Breast epithelium (tissue), 4 donors: ENCODE measurements around the gene IKZF5. TPM values are rescaled to one million over a fixed set of nuclear protein-coding genes. Genes with fewer than 3 reads are reported as not detected.

Source experiments
- DNase-seq, 2 donors: peaks; one replicate each; pipeline ENCODE4 v3.0.0-alpha.2; 2019; ENCODE audit warnings: low spot score in 2 of 2
- H3K27ac ChIP-seq, 2 donors: fragments of 200-600 bp; sonication (generic) in 1 of 2; one replicate each; pipeline ENCODE4 v1.5.1; 2016 to 2019; ENCODE audit warnings: mild to moderate bottlenecking in 1 of 2
- H3K27me3 ChIP-seq, 2 donors: fragments of 200-600 bp; sonication (generic) in 1 of 2; one replicate each; pipeline versions ENCODE4 v1.5.1 to v1.6.0; 2017 to 2019; ENCODE audit warnings: control low read depth in 1 of 2, mild to moderate bottlenecking in 1 of 2
- H3K36me3 ChIP-seq: fragments of 200-600 bp; one replicate; pipeline ENCODE4 v1.5.1; 2019
- H3K4me1 ChIP-seq, 2 donors: fragments of 200-600 bp; sonication (generic); one replicate each; pipeline ENCODE4 v1.5.1; 2016 to 2019; ENCODE audit warnings: control low read depth in 1 of 2
- H3K4me3 ChIP-seq, 3 donors: fragments of 200-600 bp; sonication (generic); 1 replicate in 2 of 3; 2 replicates in 1 of 3; pipeline ENCODE4 v1.5.1; 2016 to 2019; ENCODE audit warnings: mild to moderate bottlenecking in 3 of 3, moderate library complexity in 2 of 3
- H3K9me3 ChIP-seq, 2 donors: fragments of 200-600 bp; sonication (generic) in 1 of 2; one replicate each; pipeline ENCODE4 v1.5.1; 2016 to 2019; ENCODE audit warnings: control low read depth in 1 of 2
- CTCF ChIP-seq, 3 donors: fragments of 450-650 bp; IDR thresholded peaks; one replicate each; pipeline ENCODE4 v1.5.1; 2016 to 2017; ENCODE audit warnings: antibody characterized with exemption in 3 of 3, mild to moderate bottlenecking in 3 of 3, moderate library complexity in 3 of 3
- POLR2A ChIP-seq: fragments of 450-650 bp; IDR thresholded peaks from one replicate; pipeline ENCODE4 v1.6.1; 2016; ENCODE audit warnings: antibody characterized with exemption, mild to moderate bottlenecking, moderate library complexity
- POLR2AphosphoS5 ChIP-seq, 3 donors: sonication (generic); formaldehyde crosslinking; IDR thresholded peaks; one replicate each; pipeline ENCODE4 v1.6.1; 2017; ENCODE audit warnings: antibody characterized with exemption in 3 of 3
- intact Hi-C: fragments of 100-400 bp; cut with DNase I; formaldehyde crosslinking; loops from one replicate; pipeline ENCODE4 v1.15.1; 2023; ENCODE audit warnings: low total_unique reads
- total RNA-seq, 3 donors: library from RNA; depleted of rRNA; stranded (reverse); fragments of >200 nt; gene quantifications; one replicate each; pipeline ENCODE4 v1.1.0, GENCODE V29; 2016

The IKZF5 gene
- total RNA-seq, 3 donors from 2014 or later: 10.5 to 17.7 (median 13.3) TPM

- Histone ChIP-seq H3K9me3 (no peaks in the 10 kb centered on the region), H3K27me3 (no peaks in the 10 kb centered on the region), H3K4me3 (no peak overlapping the region), H3K27ac (no peak overlapping the region), H3K4me1 (no peaks in the 10 kb centered on the region), H3K36me3 (no peaks in the 10 kb centered on the region)
- intact Hi-C loops: no loop called here
- TF ChIP-seq POLR2A: no peak
- TF ChIP-seq POLR2AphosphoS5 (IDR thresholded peaks at IDR 0.05): no peak
- no peak for TF ChIP-seq CTCF (IDR thresholded peaks at IDR 0.05)
- DNase-seq: no peak
Measured at GRCh38 chr10:123021517-123021916, 12.9 kb upstream of the IKZF5 start.

- no peaks in the 10 kb centered on the region for H3K36me3 ChIP-seq
Measured at GRCh38 chr10:123019941-123020703, 11.5 kb upstream of the IKZF5 start.

GRCh38 chr10:123019264-123019663 is 10.7 kb upstream of the IKZF5 start:
- H3K4me1 ChIP-seq: no peaks in the 10 kb centered on the region
- H3K36me3 ChIP-seq: no peaks in the 10 kb centered on the region
- intact Hi-C loops: no loop called here
- no peak overlapping the region for H3K4me3 ChIP-seq
- DNase-seq: no peak
- TF ChIP-seq CTCF (IDR thresholded peaks at IDR 0.05): no peak
- no peak for TF ChIP-seq POLR2AphosphoS5 (IDR thresholded peaks at IDR 0.05)
- no peak for TF ChIP-seq POLR2A
- H3K9me3 ChIP-seq: no peaks in the 10 kb centered on the region
- H3K27me3 ChIP-seq: no peaks in the 10 kb centered on the region
- H3K27ac ChIP-seq: no peak overlapping the region

More at GRCh38 chr10:123019941-123020703, 11.5 kb upstream of the IKZF5 start:
- no peak for DNase-seq
- TF ChIP-seq POLR2A (no peak), POLR2AphosphoS5 (IDR thresholded peaks at IDR 0.05) (no peak), CTCF (IDR thresholded peaks at IDR 0.05) (no peak)
- intact Hi-C loops: no loop called here
- Histone ChIP-seq H3K27me3 (no peaks in the 10 kb centered on the region), H3K4me3 (no peak overlapping the region), H3K4me1 (no peaks in the 10 kb centered on the region), H3K9me3 (no peaks in the 10 kb centered on the region), H3K27ac (peak overlapping the region in 1 of 2 donors; percentile 50)

- no peak for TF ChIP-seq POLR2A
- no peak for TF ChIP-seq CTCF (IDR thresholded peaks at IDR 0.05)
- no peak for TF ChIP-seq POLR2AphosphoS5 (IDR thresholded peaks at IDR 0.05)
- Histone ChIP-seq H3K27me3 (no peaks in the 10 kb centered on the region), H3K4me3 (no peak overlapping the region), H3K9me3 (no peaks in the 10 kb centered on the region), H3K27ac (no peak overlapping the region), H3K36me3 (no peaks in the 10 kb centered on the region), H3K4me1 (no peaks in the 10 kb centered on the region)
- no peak for DNase-seq
- intact Hi-C loops: no loop called here
Measured at GRCh38 chr10:123018531-123018930, 9.9 kb upstream of the IKZF5 start.

GRCh38 chr10:123017421-123018165 is 9.0 kb upstream of the IKZF5 start:
- TF ChIP-seq CTCF (IDR thresholded peaks at IDR 0.05) (no peak), POLR2A (no peak), POLR2AphosphoS5 (IDR thresholded peaks at IDR 0.05) (no peak)
- H3K27ac ChIP-seq: no peak overlapping the region
- H3K36me3 ChIP-seq: no peaks in the 10 kb centered on the region
- intact Hi-C loops: no loop called here
- no peaks in the 10 kb centered on the region for H3K27me3 ChIP-seq
- H3K9me3 ChIP-seq: no peaks in the 10 kb centered on the region
- no peaks in the 10 kb centered on the region for H3K4me1 ChIP-seq
- no peak overlapping the region for H3K4me3 ChIP-seq
- peak in 1 of 2 donors; percentile 22 for DNase-seq
